IPS-18c (cell line): ENCODE results near the gene GDPD4.

Experiments
- H3K4me3 ChIP-seq: 2 replicates; pipeline ENCODE4 v1.7.0; 2013; ENCODE audit warnings: low read depth, mild to moderate bottlenecking, low read length, moderate library complexity; ENCODE audit not compliant: insufficient read depth
- H3K9me3 ChIP-seq: one replicate; pipeline ENCODE4 v1.6.1; 2013; ENCODE audit warnings: mild to moderate bottlenecking, low read length, moderate library complexity; ENCODE audit not compliant: control insufficient read depth, insufficient read depth

The GDPD4 gene

GRCh38 chr11:77188633-77189491 is 112.6 kb downstream of the GDPD4 start:
- H3K4me3 ChIP-seq = no peak overlapping the region
- H3K9me3 ChIP-seq = no peaks in the 10 kb centered on the region

- H3K9me3 ChIP-seq = no peaks in the 10 kb centered on the region
- no peak overlapping the region for H3K4me3 ChIP-seq
Observed at GRCh38 chr11:77187776-77188632, 113.5 kb downstream of the GDPD4 start.

GRCh38 chr11:77187111-77187750 is 114.3 kb downstream of the GDPD4 start:
- H3K4me3 ChIP-seq = no peak overlapping the region
- no peaks in the 10 kb centered on the region for H3K9me3 ChIP-seq

- H3K4me3 ChIP-seq = no peak overlapping the region
- H3K9me3 ChIP-seq = no peaks in the 10 kb centered on the region
Observed at GRCh38 chr11:77186302-77186701, 115.2 kb downstream of the GDPD4 start.

- no peaks in the 10 kb centered on the region for H3K9me3 ChIP-seq
- H3K4me3 ChIP-seq = no peak overlapping the region
Observed at GRCh38 chr11:77184136-77184860, 117.2 kb downstream of the GDPD4 start.

- H3K9me3 ChIP-seq = no peaks in the 10 kb centered on the region
- no peak overlapping the region for H3K4me3 ChIP-seq
Observed at GRCh38 chr11:77183431-77183984, 118.0 kb downstream of the GDPD4 start.

- Histone ChIP-seq H3K4me3 (no peak overlapping the region), H3K9me3 (no peaks in the 10 kb centered on the region)
Observed at GRCh38 chr11:77182542-77183430, 118.7 kb downstream of the GDPD4 start.

- no peaks in the 10 kb centered on the region for H3K9me3 ChIP-seq
- no peak overlapping the region for H3K4me3 ChIP-seq
Observed at GRCh38 chr11:77181799-77182541, 119.5 kb downstream of the GDPD4 start.

- no peak overlapping the region for H3K4me3 ChIP-seq
- H3K9me3 ChIP-seq = no peaks in the 10 kb centered on the region
Observed at GRCh38 chr11:77181226-77181625, 120.3 kb downstream of the GDPD4 start.

- Histone ChIP-seq H3K9me3 (no peaks in the 10 kb centered on the region), H3K4me3 (no peak overlapping the region)
Observed at GRCh38 chr11:77180346-77180745, 121.1 kb downstream of the GDPD4 start.

- Histone ChIP-seq H3K9me3 (no peaks in the 10 kb centered on the region), H3K4me3 (no peak overlapping the region)
Observed at GRCh38 chr11:77179681-77180080, 121.8 kb downstream of the GDPD4 start.

GRCh38 chr11:77179048-77179447 is 122.4 kb downstream of the GDPD4 start:
- Histone ChIP-seq H3K4me3 (no peak overlapping the region), H3K9me3 (no peaks in the 10 kb centered on the region)

GRCh38 chr11:77178150-77178549 is 123.3 kb downstream of the GDPD4 start:
- Histone ChIP-seq H3K4me3 (no peak overlapping the region), H3K9me3 (no peaks in the 10 kb centered on the region)

- Histone ChIP-seq H3K9me3 (no peaks in the 10 kb centered on the region), H3K4me3 (no peak overlapping the region)
Observed at GRCh38 chr11:77176996-77177395, 124.5 kb downstream of the GDPD4 start.

- no peaks in the 10 kb centered on the region for H3K9me3 ChIP-seq
- H3K4me3 ChIP-seq = no peak overlapping the region
Observed at GRCh38 chr11:77175869-77176539, 125.5 kb downstream of the GDPD4 start.
